GM19239 (cell line): ENCODE data around the gene ADAMTS2.

ENCODE experiments used
- DNase-seq: peaks from one replicate; pipeline ENCODE4 v3.0.0; 2011; ENCODE audit warnings: low spot score; ENCODE audit not compliant: insufficient read length
- FAIRE-seq: peaks from 2 replicates; lab custom pipeline; 2011; peaks lifted over from hg19 to GRCh38; lab: Jason Lieb, UNC

The ADAMTS2 gene

GRCh38 chr5:179171251-179171815 lies 173.9 kb downstream of the ADAMTS2 start:
- no peak for FAIRE-seq
- no peak for DNase-seq

- FAIRE-seq (no peak), DNase-seq (no peak)
These were observed 174.7 kb downstream of the ADAMTS2 start for GRCh38 chr5:179170606-179171005.

- DNase-seq (no peak), FAIRE-seq (no peak)
These were observed 175.4 kb downstream of the ADAMTS2 start for GRCh38 chr5:179169836-179170235.

- FAIRE-seq: no peak
These were observed 176.6 kb downstream of the ADAMTS2 start for GRCh38 chr5:179168664-179169063.

GRCh38 chr5:179167871-179168451 lies 177.3 kb downstream of the ADAMTS2 start:
- DNase-seq (no peak), FAIRE-seq (no peak)

More at GRCh38 chr5:179168664-179169063, 176.6 kb downstream of the ADAMTS2 start:
- DNase-seq: no peak

- no peak for FAIRE-seq
- DNase-seq: peak; percentile 74
These were observed 178.1 kb downstream of the ADAMTS2 start for GRCh38 chr5:179166886-179167841.

- DNase-seq (no peak), FAIRE-seq (no peak)
These were observed 178.9 kb downstream of the ADAMTS2 start for GRCh38 chr5:179166171-179166885.

- no peak for DNase-seq
- FAIRE-seq: no peak
These were observed 179.7 kb downstream of the ADAMTS2 start for GRCh38 chr5:179165421-179166170.

GRCh38 chr5:179164331-179165311 lies 180.6 kb downstream of the ADAMTS2 start:
- FAIRE-seq: no peak

GRCh38 chr5:179163236-179164155 lies 181.8 kb downstream of the ADAMTS2 start:
- FAIRE-seq: no peak
- no peak for DNase-seq

More at GRCh38 chr5:179164331-179165311, 180.6 kb downstream of the ADAMTS2 start:
- DNase-seq: no peak

- FAIRE-seq (no peak), DNase-seq (no peak)
These were observed 182.7 kb downstream of the ADAMTS2 start for GRCh38 chr5:179162351-179163235.

GRCh38 chr5:179161901-179162300 lies 183.4 kb downstream of the ADAMTS2 start:
- FAIRE-seq (no peak), DNase-seq (no peak)

GRCh38 chr5:179160584-179160983 lies 184.7 kb downstream of the ADAMTS2 start:
- FAIRE-seq: no peak

GRCh38 chr5:179158556-179158955 lies 186.7 kb downstream of the ADAMTS2 start:
- no peak for DNase-seq
- no peak for FAIRE-seq

More at GRCh38 chr5:179160584-179160983, 184.7 kb downstream of the ADAMTS2 start:
- DNase-seq: no peak

- FAIRE-seq: no peak
- no peak for DNase-seq
These were observed 190.0 kb downstream of the ADAMTS2 start for GRCh38 chr5:179154991-179155955.
